Fibroblast of pulmonary artery (primary cell): Measurements from ENCODE around the gene ARHGAP15.

Source experiments
- DNase-seq: peaks from one replicate; pipeline ENCODE4 v3.0.0-alpha.2; 2010; ENCODE audit warnings: low read depth
- H3K4me3 ChIP-seq: replicated peaks from 2 replicates; pipeline ENCODE4 v1.5.1; 2011; ENCODE audit warnings: low read depth, mild to moderate bottlenecking, control low read depth, low read length, moderate library complexity
- TF ChIP-seq, protein P1 (sequence below): IDR thresholded peaks from 2 replicates; pipeline ENCODE4 v1.5.1; 2011; ENCODE audit warnings: mild to moderate bottlenecking, control low read depth, low read length, inconsistent platforms; ENCODE audit errors: missing control alignments

Gene ARHGAP15

DNA sequence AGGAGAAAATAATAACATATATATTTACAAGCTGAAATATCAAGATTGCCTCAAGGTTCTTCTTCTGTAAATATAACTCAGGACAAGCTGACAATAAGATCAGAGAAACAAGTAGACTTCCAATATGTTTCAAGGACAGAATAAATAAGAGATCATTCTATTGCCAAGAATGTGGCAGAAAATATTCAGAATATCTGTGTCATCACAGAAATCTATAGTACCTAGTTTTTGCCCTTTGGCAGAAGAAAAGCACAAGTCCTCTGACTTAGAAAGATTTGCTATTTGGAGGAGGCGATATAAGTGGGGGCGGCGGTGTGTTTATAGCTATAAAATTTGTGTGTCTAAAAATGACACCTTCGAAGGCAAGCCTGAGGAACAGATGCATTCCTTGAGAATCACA is 34.3 kb downstream of the ARHGAP15 start:
- DNase-seq = no peak
- TF ChIP-seq, protein P1, sequence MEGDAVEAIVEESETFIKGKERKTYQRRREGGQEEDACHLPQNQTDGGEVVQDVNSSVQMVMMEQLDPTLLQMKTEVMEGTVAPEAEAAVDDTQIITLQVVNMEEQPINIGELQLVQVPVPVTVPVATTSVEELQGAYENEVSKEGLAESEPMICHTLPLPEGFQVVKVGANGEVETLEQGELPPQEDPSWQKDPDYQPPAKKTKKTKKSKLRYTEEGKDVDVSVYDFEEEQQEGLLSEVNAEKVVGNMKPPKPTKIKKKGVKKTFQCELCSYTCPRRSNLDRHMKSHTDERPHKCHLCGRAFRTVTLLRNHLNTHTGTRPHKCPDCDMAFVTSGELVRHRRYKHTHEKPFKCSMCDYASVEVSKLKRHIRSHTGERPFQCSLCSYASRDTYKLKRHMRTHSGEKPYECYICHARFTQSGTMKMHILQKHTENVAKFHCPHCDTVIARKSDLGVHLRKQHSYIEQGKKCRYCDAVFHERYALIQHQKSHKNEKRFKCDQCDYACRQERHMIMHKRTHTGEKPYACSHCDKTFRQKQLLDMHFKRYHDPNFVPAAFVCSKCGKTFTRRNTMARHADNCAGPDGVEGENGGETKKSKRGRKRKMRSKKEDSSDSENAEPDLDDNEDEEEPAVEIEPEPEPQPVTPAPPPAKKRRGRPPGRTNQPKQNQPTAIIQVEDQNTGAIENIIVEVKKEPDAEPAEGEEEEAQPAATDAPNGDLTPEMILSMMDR = no peak
- no peak overlapping the region for H3K4me3 ChIP-seq

DNA sequence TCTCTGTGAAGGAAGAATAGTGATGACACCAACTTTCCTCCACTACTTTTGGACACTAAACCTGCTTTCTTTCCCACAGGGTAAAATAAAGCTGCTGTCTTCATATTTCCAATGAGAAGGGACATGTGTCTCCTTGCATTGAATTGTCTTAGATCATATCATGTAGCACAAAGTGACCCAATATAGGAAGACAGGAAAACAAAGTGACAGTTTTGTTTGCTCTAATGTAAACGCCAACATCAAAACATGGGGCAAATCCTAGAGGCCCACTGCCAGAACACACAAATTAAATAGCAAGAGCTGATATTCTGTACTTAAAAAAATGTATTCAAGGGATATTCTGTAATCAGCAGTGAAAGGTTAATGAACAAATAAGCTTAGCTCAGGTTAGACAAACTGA is 36.1 kb downstream of the ARHGAP15 start:
- no peak overlapping the region for H3K4me3 ChIP-seq
- DNase-seq = no peak
- TF ChIP-seq, protein P1 = no peak

DNA sequence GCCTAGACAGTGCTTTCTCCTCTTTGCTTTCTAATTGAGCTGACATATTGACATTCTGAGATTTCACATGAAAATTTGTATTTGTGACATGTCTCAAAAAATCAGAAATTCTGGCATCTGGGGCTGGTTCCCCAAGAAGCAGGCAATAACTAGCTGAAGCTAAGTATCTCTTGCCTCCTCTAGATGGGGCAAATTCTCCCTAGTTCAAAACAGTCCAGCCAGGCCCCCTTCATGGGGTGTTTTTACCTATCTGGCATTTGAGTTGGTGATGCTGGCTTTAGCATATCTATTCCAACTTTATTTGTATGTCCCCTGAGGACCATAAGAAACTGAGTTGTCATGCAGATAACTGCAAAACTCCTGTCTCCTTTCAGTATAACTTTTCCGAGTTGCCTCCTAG is 39.9 kb downstream of the ARHGAP15 start:
- TF ChIP-seq, protein P1 = no peak
- no peak overlapping the region for H3K4me3 ChIP-seq
- DNase-seq = no peak

DNA sequence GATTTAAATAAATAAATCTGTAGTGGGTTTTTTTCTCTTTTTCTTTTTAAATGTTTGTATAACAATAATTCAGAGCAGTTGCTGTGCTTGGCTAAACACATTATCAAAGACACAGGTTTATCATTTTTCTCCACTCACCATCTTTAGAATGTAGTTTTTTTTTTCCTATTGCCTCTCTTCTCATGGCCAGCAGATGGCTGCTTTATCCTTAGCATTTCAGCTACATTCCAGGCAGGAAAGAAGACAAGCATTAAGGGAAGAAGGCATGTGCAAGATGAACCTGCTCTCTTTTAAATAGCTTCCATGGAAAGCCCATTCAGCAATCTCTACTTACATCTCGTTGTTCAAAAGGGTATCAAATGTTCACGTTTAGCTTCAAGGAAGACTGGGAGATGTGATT is 42.6 kb downstream of the ARHGAP15 start:
- DNase-seq = peak; percentile 12
- H3K4me3 ChIP-seq = no peak overlapping the region
- TF ChIP-seq, protein P1 = peak; percentile 35

DNA sequence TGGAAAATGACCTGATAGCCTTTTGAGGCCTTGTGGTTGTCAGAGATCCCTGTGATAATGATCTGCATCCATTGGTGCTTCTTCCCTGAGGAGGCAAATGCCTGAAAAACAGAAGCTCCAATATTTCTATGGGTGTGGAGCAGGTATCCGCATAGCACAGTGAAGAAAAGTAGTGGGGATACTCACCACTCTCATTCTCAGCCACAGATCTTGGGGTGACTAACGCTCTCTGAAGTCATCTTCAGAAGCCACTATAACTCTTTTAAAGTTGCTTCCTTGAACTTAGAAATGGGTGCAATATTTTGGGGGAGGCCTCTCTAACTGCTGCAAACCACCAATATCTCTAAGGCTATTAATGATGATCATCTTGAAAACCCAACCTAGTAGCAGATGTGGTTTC is 46.2 kb downstream of the ARHGAP15 start:
- DNase-seq = no peak
- no peak overlapping the region for H3K4me3 ChIP-seq
- TF ChIP-seq, protein P1 = no peak

DNA sequence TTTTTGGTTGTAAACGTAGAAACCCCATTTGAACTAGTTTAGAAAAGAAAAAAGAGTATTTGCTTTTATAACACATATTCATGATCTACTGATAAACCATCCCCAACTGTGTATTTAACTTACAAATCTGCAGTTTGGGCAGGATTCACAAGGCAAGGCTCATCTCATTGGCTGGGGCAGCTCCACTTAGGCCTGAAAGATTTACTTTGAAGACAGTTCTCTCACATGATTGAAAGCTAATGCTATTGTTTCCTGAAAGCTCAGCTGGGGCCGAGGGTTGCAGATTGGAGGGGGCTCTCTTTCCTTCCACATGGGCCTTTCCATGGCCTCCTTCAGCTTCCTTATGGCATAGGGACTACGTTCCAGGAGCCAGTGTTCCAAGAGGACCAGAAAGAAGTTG is 47.4 kb downstream of the ARHGAP15 start:
- no peak overlapping the region for H3K4me3 ChIP-seq
- no peak for DNase-seq
- TF ChIP-seq, protein P1 = no peak

DNA sequence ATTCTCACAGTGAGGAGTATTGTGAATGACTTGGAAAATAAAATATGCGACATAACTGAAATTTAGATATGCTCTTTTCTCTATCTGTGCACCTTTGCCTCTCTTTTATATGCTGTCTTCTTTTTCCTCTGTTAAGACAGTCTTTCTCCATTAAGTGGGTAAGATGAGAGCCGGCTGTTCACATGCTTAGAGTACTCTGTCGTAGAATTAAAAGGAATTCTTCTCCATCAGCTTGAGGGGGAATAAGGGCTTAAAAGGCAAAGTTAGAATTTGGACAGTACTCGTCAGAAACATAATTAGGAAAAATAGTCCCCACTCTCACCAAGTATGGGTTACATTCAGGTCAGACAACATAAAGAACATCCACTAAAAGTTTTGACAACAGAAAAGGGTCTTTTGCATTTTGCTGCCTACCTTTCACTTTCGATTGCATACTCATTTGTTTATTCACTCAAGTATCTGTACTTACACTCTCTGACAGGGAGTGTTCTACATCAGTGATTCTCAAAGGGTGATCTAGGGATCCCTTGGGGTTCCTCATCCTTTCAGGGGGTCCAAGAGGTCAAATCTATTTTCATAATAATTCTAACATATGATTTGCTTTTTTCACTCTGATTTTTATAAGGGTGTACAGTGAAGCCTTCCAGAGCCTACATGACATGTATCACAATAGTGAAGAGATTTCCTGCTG is 48.0 kb downstream of the ARHGAP15 start:
- peak overlapping the region; percentile 46 for H3K4me3 ChIP-seq

More for the DNA sequence above, 48.0 kb downstream of the ARHGAP15 start:
- DNase-seq = peak; percentile 13
- TF ChIP-seq, protein P1 = no peak
